ENCODE results near the gene TMEM208.

Gene TMEM208

DNA sequence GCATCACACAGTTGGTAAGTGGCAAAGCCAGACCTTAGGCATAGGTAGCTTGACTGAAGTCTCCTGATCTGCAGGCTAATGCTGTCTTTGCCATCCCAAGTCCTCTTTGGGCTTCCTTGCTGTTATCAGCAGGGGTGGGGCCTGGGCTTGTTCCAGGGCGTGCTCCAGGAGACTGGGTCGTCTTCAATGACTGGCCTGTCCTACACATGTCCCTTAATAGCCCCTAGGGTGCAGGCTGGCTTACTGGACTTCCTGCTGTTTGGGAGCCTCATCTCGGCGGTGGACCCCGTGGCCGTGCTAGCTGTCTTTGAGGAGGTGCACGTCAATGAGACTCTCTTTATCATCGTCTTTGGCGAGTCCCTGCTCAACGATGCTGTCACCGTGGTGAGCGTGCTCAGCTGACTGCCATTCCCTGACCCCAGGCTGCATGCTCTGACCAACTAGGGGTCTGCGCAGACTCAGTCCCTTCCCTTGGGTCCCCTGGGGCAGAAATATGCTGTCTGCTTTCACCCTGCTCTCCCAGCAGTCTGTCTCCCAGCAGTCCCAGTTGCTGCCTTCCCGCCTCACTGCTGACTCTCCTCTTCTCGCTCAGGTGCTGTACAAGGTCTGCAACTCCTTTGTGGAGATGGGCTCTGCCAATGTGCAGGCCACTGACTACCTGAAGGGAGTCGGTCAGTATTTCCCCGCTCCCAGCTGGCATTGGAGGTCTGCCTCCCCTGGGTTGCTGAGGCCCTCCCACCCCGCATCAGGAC, 28.0 kb downstream of the TMEM208 start:
- no peak for DNase-seq

DNA sequence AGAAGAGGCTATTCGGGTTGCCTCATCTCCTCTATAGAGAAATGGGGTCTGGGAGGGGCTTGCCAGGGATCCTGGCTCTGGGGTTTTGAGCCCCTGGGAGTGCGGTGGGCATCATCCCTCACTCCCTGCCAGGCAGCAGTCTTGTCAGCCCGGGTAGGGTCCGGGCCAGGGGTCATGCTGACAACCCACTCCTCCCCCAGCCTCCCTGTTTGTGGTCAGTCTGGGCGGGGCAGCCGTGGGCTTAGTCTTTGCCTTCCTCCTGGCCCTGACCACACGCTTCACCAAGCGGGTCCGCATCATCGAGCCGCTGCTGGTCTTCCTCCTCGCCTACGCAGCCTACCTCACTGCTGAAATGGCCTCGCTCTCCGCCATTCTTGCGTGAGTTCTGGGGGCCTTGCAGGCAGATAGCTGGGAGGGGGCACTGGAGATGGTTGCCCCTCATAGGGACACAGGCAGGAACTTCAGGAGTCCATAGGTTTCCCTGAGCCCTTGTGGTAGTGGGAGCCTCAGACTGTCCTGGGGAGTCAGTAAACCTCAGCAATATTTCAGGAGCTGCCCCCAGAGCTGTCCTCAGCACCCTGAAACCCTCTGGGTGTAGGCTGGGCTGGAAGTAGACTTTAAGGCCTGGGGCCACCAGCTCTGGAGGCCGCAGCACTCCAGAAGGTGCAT, 28.8 kb downstream of the TMEM208 start:
- no peak for DNase-seq

DNA sequence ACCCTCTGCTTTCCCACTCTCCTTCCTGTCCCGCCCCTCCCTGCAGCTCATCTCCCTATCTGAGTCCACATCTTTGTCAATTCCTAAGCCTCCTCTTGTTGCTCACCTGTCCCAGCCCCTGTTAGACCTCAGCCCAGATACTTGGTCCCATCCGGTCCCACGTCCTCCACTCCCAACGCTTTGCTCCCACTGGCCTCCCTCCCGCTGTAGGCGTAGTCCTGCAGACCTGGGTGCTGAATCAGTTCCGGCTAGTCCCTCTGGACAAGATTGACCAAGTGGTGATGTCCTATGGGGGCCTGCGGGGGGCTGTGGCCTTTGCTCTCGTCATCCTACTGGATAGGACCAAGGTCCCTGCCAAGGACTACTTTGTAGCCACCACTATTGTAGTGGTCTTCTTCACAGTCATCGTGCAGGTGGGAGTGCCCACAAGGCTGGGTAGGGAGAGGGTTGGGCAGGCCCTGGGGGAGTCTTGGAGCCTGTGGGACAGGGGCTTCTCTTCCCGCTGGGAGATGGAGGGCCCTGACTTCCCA, 29.8 kb downstream of the TMEM208 start:
- no peak for DNase-seq

DNA sequence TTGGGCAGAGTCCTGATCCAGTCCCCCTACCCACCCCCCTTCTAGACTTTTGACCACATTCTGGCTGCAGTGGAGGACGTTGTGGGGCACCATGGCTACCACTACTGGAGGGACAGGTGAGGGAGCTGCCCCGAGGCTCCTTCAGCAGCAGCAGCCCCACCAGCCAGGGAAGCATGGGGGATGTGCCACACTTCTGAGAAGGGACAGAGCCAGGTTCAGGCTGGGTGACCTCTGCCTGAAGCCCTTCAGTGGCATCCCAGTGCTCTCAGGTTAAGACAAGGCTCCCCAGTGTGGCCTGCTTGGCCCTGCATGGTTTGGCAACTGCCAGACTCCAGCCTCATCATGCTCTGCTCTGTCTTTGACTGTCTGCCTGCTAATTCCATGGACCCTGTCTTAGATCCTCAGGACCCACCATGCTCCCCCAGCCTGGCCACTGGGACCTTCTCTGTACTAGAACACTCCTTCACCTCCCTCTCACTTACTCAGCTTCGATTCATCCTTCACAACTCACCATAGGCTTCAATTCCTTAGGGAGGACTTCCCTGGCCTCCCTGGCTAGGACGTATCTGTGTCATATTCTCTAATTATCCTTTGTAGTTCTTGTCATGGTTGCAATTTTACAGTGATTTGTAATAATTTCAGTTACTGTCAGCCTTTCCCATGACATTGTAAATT, 30.7 kb downstream of the TMEM208 start:
- no peak for DNase-seq

DNA sequence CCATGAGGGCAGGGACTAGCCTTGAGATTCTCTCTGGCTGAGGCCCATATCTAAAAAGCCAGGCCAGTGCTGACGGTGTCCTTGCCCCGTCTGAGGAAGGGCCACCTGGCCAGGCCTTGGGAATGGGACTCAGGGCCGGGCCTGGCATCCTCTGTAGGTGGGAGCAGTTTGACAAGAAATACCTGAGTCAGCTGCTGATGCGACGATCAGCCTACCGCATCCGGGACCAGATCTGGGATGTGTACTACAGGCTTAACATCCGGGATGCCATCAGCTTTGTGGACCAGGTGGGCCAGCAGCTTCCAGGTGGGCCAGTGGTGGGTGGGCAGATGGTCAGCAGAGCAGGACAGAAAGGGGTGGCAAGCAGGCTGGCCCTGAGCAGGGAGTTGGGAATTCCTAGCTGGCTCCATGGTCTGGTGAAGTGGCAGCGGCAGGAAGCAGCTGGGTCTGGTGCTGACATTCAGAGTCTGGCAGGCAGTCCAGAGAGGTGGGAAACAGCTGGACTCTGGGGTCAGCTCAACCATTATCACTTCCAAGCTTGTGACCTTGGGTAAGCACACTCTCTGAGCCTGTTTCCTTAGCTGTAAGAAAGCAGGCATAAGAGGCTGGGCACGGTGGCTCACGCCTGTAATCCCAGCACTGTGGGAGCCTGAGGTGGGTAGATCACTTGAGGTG, 31.4 kb downstream of the TMEM208 start:
- DNase-seq: no peak

DNA sequence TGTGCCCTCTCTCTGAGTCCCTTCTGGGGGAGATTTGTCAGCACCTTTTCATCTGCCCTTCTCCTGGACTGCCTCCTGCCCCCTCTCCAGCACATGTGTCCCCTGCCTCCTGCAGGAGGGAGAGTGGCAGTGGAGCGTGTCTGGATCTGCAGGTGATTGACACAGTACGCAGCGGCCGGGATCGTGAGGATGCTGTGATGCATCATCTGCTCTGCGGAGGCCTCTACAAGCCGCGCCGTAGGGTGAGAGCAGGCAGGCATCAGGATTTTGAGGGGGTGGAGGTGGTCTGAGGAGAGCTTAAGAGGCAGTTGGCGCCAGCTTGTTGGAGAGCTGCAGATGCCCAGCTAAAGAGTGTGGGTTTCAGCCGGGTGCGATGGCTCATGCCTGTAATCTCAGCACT, 32.8 kb downstream of the TMEM208 start:
- no peak for DNase-seq

DNA sequence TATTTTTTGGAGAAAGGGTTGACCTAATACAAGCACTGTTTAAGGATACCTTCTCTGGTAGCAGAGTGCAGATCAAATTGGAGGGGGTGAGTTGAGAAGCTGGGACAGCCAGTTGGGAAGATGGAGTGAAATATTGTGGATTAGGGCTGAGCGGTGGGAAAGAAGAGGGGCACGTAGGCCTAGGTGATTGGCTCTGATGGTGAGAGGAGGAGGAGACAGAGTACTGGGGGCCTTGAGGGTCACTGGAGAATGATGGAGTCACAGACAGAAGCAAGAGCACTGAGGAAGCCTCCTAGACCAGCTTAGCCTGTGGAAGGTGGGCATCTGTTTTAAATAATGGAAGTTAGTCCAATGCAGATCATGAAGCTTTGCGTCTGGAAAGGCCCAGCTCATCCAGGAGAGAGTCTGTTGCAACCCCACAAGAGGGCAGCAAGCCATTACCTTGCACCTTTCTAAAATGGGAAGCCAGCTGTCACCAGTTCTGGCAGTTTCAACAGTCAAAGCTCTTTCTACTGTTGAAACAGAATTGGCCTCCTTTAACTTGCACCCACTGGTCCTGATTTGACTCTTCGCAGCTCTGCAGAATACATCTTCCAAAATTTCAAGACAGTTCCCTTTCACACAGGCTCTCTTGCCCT, 33.6 kb downstream of the TMEM208 start:
- DNase-seq: peak; percentile 75

DNA sequence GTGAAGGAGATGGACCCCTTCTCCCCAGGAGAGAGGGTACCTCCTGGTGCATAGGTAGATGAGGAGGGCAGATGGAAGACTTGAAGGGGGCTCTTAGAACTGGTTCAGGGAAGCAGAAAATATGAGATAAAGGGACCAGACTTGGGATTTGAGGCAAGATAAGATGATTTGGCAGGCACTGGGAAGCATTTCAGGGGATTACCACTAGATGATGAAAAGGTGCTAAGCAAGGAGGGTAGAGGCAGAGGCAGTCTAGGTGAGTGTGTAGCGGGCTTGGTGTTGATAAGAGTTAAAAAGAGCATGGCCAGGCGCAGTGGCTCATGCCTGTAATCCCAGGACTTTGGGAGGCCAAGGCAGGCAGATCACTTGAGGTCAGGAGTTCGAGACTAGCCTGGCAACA, 36.3 kb downstream of the TMEM208 start:
- no peak for DNase-seq

DNA sequence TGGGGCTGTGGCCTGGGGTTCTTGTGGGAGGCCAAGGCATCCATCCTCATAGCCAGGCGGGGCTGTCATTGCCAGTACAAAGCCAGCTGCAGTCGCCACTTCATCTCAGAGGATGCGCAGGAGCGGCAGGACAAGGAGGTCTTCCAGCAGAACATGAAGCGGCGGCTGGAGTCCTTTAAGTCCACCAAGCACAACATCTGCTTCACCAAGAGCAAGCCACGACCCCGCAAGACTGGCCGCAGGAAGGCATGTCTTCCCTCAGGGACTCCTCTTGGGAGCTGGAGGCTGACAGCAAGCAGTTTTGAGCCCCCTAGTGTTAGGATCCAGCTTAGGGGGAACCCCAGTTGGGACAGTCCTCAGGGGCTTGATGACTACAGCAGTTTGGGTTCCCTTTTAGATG, 37.3 kb downstream of the TMEM208 start:
- DNase-seq: no peak

DNA sequence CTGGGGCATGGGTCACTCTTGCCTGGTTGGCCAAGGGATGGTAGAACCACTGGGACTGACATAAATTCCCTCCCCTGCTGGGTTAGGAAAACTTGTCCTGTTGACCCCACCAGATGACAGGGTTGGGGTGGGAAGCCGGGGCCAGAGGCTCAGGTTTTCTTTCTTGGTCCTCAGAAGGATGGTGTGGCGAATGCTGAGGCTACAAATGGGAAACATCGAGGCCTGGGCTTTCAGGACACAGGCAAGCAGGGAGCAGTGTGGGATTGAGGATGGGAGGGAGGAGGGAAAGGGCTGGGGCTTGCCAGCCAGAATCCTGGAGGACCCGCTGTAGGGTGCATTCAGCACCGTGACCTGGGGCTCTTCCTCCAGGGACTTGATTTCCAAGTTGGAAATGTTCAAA, 37.9 kb downstream of the TMEM208 start:
- DNase-seq: no peak

DNA sequence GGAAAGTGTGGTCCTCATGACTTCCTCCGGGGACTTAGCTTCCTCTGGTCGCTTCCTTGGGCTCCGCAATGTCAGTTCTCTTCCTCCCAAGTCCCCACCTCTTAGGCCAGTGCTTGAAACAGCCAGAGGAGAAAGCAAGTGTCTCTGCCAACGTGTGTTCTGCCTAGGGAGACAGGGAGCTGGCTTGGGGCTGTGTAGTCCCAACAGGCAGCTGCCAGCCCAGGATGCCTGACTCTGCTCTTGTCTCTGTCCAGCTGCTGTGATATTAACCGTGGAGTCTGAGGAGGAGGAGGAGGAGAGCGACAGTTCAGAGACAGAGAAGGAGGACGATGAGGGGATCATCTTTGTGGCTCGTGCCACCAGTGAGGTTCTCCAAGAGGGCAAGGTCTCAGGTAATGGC, 38.9 kb downstream of the TMEM208 start:
- no peak for DNase-seq

DNA sequence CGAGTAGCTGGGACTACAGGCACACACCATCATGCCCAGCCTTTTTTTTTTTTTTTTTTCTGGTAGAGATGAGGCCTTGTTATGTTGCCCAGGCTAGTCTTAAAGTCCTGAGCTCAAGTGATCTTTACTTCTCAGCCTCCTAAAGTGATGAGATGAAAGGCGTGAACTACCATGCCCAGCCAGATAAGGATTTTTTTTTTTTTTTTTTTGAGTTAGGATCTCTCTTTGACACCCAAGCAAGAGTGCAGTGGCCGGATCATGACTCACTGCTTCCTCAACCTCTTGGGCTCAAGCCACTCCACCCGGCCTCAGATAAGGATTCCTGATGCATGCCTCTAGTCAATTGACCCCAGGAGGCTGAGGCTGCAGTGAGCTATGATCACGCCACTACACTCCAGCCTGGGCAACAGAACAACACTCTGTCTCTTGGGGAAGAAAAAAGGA, 41.2 kb downstream of the TMEM208 start:
- no peak for DNase-seq

DNA sequence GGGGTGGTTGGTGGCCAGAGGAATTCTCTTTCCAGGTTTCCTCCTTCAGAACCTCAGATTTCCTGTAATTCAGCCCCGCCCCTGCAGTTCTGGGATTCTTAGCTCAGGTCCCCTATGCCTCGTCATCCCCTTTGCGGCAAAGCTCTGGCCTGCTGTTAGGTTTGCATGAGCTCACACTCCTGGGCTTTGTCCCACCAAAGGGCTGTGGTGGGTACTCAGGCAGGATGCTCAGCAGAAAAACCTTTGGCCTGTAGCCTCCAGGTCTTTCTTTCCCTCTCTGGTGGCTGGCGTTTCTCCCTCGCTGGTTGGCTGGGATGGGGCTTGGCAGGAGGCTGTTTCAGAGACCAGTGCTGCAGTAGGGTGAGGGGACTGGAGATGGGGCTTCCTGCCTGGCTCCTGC, 42.8 kb downstream of the TMEM208 start:
- no peak for DNase-seq

DNA sequence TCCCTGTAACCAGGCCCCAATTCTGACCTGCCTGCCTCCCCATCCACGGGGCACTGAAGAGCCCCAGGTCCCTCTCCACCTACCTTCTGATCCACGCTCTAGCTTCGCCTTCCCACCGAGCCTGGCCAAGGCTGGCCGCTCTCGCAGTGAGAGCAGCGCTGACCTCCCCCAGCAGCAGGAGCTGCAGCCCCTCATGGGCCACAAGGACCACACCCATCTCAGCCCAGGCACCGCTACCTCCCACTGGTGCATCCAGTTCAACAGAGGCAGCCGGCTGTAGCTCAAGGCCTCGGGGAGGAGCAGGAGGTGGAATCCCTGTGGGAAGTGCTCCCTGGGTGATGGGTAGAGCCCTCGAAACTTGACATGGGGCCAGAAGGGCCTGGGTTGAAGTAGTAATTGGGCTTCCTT, 44.0 kb downstream of the TMEM208 start:
- no peak for DNase-seq

DNA sequence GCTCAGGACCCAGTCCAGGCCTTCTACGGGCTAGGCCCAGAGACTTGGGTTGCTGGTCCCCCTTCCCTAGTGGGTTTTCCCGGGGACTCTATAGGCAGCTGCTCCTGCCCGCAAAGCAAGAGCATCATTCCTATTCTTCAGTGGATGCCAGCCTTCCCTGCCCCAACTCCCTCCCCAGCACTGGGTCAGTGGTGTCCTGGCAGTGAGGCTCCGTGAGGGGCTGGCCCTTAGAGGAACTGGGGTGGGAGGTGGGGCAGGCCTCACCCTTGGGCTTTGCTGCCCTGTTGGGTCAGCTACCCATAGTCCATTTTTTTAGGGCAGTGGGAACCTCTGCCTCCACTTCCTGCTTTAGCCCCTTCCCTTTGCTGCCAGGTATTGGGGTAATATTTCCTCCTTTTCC, 44.5 kb downstream of the TMEM208 start:
- no peak for DNase-seq

DNA sequence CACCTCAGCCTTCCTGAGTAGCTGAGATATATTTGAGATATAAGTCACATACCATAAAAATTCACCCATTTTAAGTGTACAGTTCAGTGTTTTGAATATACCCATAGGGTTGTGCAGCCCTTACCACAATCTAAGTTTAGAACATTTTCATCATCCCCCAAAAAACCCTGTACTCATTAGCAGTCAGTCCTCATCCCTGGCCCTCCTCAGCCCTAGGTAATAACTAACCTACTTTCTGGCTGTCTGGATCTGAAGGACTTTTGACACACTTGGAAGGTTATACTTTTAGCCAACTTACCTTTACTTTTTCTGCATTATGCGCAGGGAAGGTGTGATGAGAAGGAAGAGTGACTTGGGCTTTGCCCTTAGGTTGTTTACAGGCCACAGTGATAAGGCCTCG, 48.4 kb downstream of the TMEM208 start:
- DNase-seq: no peak

DNA sequence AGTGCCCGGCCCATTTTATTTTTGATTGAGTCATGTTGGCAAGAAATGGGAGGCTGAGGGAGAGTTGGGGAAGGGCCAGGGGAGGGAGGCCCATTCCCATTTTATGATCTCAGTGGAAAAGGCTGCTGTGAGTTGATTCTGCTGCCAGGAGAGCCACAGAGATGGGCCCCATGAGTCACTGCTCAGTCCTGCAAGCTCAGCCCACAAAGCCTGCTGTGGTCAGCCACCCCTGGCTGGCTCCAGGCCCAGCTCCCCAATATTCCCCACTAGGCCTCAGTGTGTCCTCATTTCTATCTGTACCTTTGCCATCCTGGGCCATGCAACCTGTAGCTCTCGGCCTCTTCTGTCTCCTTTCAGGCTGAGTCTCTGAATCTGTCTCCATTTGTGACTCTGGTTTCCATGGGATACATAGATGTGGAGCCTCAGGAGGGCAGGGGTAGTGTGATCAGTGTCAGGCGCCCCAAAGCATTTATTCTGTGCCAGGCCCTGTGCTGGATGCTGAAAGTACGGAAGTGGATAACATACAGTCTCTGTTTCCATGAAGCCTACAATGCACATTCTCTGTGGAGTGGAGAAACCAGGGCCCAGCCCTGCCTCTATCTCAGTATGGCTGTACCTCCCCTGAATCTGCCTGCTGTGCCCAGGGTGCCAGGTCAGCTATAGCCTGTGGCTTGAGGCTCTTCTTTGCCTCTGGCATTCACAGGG, 50.5 kb downstream of the TMEM208 start:
- DNase-seq: no peak

DNA sequence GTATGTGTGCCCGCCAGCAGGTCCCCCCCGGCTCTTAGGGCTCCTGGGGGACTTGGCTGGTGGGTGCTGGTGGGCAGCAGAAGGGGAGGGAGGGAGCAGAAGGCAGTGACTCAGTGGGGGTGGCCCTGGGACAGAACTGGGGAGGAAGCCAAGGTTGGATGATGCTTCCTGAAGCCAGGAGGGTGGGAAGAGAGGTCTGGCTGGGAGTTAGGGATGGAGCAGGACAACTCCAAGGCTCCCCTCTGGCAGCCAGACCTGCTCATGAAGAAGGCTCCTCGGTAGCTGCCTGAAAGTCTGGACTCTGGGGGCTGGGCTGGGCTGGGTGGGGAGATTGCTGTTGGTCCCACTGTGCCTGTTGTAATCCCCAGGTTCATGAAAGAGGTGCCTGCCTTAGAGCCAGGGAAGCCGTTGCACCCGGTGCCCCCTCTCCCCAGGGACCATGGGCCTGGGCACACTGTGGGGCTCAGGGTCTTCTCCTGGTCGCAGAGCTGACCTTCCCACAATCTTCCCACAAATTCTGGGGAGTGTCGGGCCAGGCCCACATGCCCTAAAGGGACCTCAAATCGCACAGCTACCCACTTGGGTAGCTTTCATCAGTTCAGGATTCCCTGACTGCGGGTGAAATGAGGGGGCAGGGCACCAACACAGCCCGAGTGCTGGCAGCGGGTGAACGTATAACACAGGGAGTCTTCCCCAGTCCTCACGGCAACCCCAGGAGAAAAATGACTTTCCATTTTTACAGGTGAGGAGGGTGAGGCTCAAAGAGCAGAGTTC, 51.3 kb downstream of the TMEM208 start:
- no peak for DNase-seq
